Keratinocyte (primary cell): ENCODE data around the gene HIP1.
"Not testable (repeated sequence)": the region's sequence is repeated elsewhere in the genome, so short reads cannot be mapped to it uniquely, and the experiment has no call there.

ENCODE experiments used
- CTCF ChIP-seq, 3 experiments: IDR thresholded peaks in 1 of 3; conservative IDR thresholded peaks in 1 of 3; optimal IDR thresholded peaks in 1 of 3; 2 replicates in 2 of 3; 3 replicates in 1 of 3; pipeline versions ENCODE3 to v1.5.1; 2011; ENCODE audit warnings: low read length in 3 of 3, mild to moderate bottlenecking in 3 of 3, moderate library complexity in 2 of 3, control low read depth in 1 of 3, inconsistent platforms in 1 of 3; ENCODE audit not compliant: insufficient read depth in 2 of 3; ENCODE audit errors: extremely low read depth in 1 of 3
- EZH2 ChIP-seq: IDR thresholded peaks from one replicate; pipeline ENCODE4 v1.6.1; 2012; ENCODE audit warnings: inconsistent platforms, mild to moderate bottlenecking, low read length, moderate library complexity

- TF ChIP-seq CTCF (optimal IDR thresholded peaks at IDR 0.05 in 1 of 3, IDR thresholded peaks at IDR 0.05 in 1 of 3, conservative IDR thresholded peaks at IDR 0.05 in 1 of 3; ENCODE audit: extremely low read depth in 1 of 3, insufficient read depth in 2 of 3, low read length in 3 of 3); EZH2: not testable (repeated sequence)
These were observed 253.3 kb downstream of the HIP1 start for GRCh38 chr7:75485355-75485978.
